HepG2 (cell line): ENCODE data around the gene RAB6B. TPM values are rescaled to one million over a fixed set of nuclear protein-coding genes. Genes with fewer than 3 reads are reported as not detected.

ENCODE experiments used
- ATAC-seq: fragments of 200-7000 bp; cut with Tn5 transposase; 3 replicates; pipeline ENCODE4 v1.9.1; 2020; ENCODE audit warnings: mild to moderate bottlenecking, moderate library complexity
- BruUV-seq: library from RNA; stranded (reverse); fragments of 400-500 nt; replicated peaks from 2 replicates; lab custom pipeline; 2021; lab: Mats Ljungman, UMichigan
- CTCF ChIA-PET: fragments of 300-600 bp; formaldehyde crosslinking; extraction: SDS; loops from one replicate; lab custom pipeline; 2021; ENCODE audit warnings: low total read pairs, inconsistent platforms, low intra/inter-chr PET ratio; lab: Yijun Ruan, JAX
- POLR2A ChIA-PET: fragments of 350-600 bp; sonication (Branson Sonifier 250); formaldehyde crosslinking; loops from one replicate; lab custom pipeline; 2020; ENCODE audit warnings: antibody characterized with exemption, inconsistent platforms; lab: Yijun Ruan, JAX
- DNase-seq: peaks from one replicate; pipeline ENCODE4 v3.0.0-alpha.2; 2015; ENCODE audit warnings: low spot score
- FAIRE-seq: peaks from 3 replicates; lab custom pipeline; 2011; peaks lifted over from hg19 to GRCh38; lab: Jason Lieb, UNC
- H2AFZ ChIP-seq: one replicate; pipeline ENCODE4 v1.6.1; 2011; ENCODE audit warnings: low read length, inconsistent platforms
- H3K27ac ChIP-seq: fragments of 300-600 bp; 3 replicates; pipeline ENCODE4 v1.8.0; 2011; ENCODE audit warnings: mixed run types, mild to moderate bottlenecking, mixed read lengths, low read length, inconsistent platforms; ENCODE audit not compliant: insufficient read depth; ENCODE audit errors: extremely low read length
- H3K27me3 ChIP-seq, 2 experiments: fragments of 200-600 bp in 1 of 2; 2 replicates in 1 of 2; 3 replicates in 1 of 2; pipeline versions ENCODE4 v1.6.0 to v1.8.0; 2011; ENCODE audit warnings: low read length in 2 of 2, mild to moderate bottlenecking in 2 of 2, moderate library complexity in 2 of 2, inconsistent platforms in 1 of 2; ENCODE audit not compliant: insufficient read depth in 2 of 2, control insufficient read depth in 1 of 2
- H3K36me3 ChIP-seq, 2 experiments: fragments of 200-600 bp in 1 of 2; replicated peaks in 1 of 2; 2 replicates in 1 of 2; 3 replicates in 1 of 2; pipeline versions ENCODE4 v1.5.1 to v1.8.0; 2011; ENCODE audit warnings: low read length in 2 of 2, inconsistent platforms in 1 of 2; ENCODE audit not compliant: insufficient read depth in 2 of 2, control insufficient read depth in 1 of 2
- H3K4me1 ChIP-seq: 2 replicates; pipeline ENCODE4 v1.5.1; 2012; ENCODE audit warnings: low read length, inconsistent platforms; ENCODE audit not compliant: insufficient read depth
- H3K4me2 ChIP-seq: 2 replicates; pipeline ENCODE4 v1.6.0; 2011; ENCODE audit warnings: low read depth, low read length, inconsistent platforms
- H3K4me3 ChIP-seq, 3 experiments: fragments of 200-600 bp in 1 of 3; sonication (generic), shearing (Covaris generic) in 1 of 3; replicated peaks in 1 of 3; 2 replicates each; pipeline ENCODE4 v1.5.1; 2011 to 2016; ENCODE audit warnings: low read length in 3 of 3, inconsistent platforms in 2 of 3, low read depth in 2 of 3, mild to moderate bottlenecking in 2 of 3, control low read depth in 1 of 3, mixed read lengths in 1 of 3; ENCODE audit not compliant: insufficient read depth in 1 of 3
- H3K79me2 ChIP-seq: one replicate; pipeline ENCODE4 v1.6.1; 2011; ENCODE audit warnings: low read length, inconsistent platforms; ENCODE audit not compliant: insufficient read depth
- H3K9ac ChIP-seq: 2 replicates; pipeline ENCODE4 v1.6.0; 2011; ENCODE audit warnings: mild to moderate bottlenecking, low read depth, low read length, inconsistent platforms; ENCODE audit not compliant: insufficient read depth
- H3K9me3 ChIP-seq: 2 replicates; pipeline ENCODE4 v1.5.1; 2012; ENCODE audit warnings: mild to moderate bottlenecking, low read length
- H4K20me1 ChIP-seq: 2 replicates; pipeline ENCODE4 v1.6.0; 2011; ENCODE audit warnings: inconsistent platforms, mild to moderate bottlenecking, low read length, moderate library complexity; ENCODE audit not compliant: insufficient read depth
- AKNA ChIP-seq: sonication (generic); formaldehyde crosslinking; IDR thresholded peaks from 2 replicates; pipeline ENCODE4 v1.4.0; 2020; ENCODE audit warnings: missing genetic modification reagents, borderline replicate concordance
- NCOA2 ChIP-seq: sonication (generic); formaldehyde crosslinking; IDR thresholded peaks from 2 replicates; pipeline ENCODE4 v1.8.0; 2022; ENCODE audit warnings: inconsistent platforms
- WGBS: methylation state at CpG from one replicate; pipeline ENCODE4 v1.1.6; 2017; ENCODE audit warnings: low lambda C conversion rate; 5-methylcytosine and 5-hydroxymethylcytosine counted together
- in situ Hi-C: cut with HindIII; loops from 2 replicates; pipeline ENCODE4 v1.10.0; 2017; ENCODE audit warnings: low pct_unique_long_range_greater_than_20kb; ENCODE audit not compliant: extremely low pct_ligation_motif_present
- intact Hi-C: fragments of 100-400 bp; cut with micrococcal nuclease; formaldehyde crosslinking; loops from one replicate; pipeline ENCODE4 v1.10.0; 2022; ENCODE audit not compliant: unreplicated experiment
- polyA plus RNA-seq, 8 experiments: library from polyadenylated mRNA; depleted of rRNA in 3 of 8; stranded (reverse) in 7 of 8; unstranded in 1 of 8; fragments of >200 nt; fragmentation: Illumina TruSeq in 4 of 8; extraction: Trizol in 4 of 8; gene quantifications; 2 replicates each; pipeline versions ENCODE4 v1.2.1 to v1.2.3, GENCODE V29; 2011 to 2016; ENCODE audit warnings: low read depth in 4 of 8, missing spikeins in 1 of 8, mixed read lengths in 1 of 8; ENCODE audit not compliant: insufficient read depth in 1 of 8
- total RNA-seq, 5 experiments: library from RNA; depleted of rRNA; stranded (reverse); fragments of >200 nt; fragmentation: Illumina TruSeq; extraction: Trizol; gene quantifications; 2 replicates each; pipeline ENCODE4 v1.2.3, GENCODE V29; 2016; ENCODE audit warnings: low read depth in 1 of 5

The RAB6B gene
- total and polyA plus RNA-seq, 2 of the 13 experiments (the other 11 are each of a cell fraction or from before 2014, with no cell fraction given), result 0.16 TPM; not detected in 1

DNA sequence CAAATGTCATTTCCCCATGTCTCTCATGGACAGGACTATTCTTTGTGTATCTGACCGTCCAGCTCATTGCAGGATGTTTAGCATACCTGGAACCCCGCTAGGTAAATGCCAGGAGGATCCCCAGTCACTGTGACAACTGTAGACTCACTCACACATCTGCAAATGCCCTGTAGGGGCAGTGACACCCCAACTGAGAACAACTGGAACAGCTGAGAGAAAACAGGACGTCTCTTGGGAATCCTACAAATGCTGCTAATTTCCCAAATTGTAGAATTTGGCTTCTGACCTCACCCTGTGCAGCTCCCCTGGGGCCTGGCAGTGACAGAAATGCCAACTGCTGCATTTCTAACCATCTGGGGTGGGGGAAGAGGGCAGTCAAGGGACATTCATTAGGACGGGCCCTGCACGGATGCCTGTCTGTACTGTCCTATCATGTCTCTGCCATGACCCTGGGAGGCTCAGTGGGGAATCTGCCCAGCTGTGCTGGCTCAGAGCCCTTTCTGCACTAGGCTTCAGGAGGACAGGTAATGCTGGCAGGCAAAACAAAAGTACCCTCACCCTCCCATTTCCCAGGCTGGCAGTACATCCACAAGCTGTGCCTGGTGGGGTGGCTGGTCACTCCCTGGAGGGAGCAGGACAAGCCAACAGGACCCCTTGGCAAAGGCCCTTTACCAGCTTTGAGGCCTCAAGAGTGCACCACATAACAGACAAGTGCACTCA, 30.4 kb downstream of the RAB6B start:
- ChIA-PET POLR2A (no interaction called here), CTCF (no interaction called here)
- no peaks in the 10 kb centered on the region for H3K79me2 ChIP-seq
- no peaks in the 10 kb centered on the region for H3K36me3 ChIP-seq
- no peak overlapping the region for H3K4me2 ChIP-seq
- FAIRE-seq, result no peak
- no peak overlapping the region for H3K4me3 ChIP-seq
- ATAC-seq, result peak; percentile 77
- peak; percentile 4 for DNase-seq
- H3K9me3 ChIP-seq, result no peaks in the 10 kb centered on the region
- no peaks in the 10 kb centered on the region for H4K20me1 ChIP-seq
- intact Hi-C loops (no loop called here), in situ Hi-C loops (no loop called here)
- H3K27me3 ChIP-seq, result peaks cover 4 to 50% of the 10 kb centered on the region in 2 experiments; a peak in 4 of 5 replicates
- no peaks in the 10 kb centered on the region for H3K4me1 ChIP-seq
- H3K27ac ChIP-seq, result no peak overlapping the region
- no peak for TF ChIP-seq AKNA (CRISPR knock-in tag)
- TF ChIP-seq NCOA2 (CRISPR knock-in tag), result no peak
- no peak overlapping the region for H3K9ac ChIP-seq
- BruUV-seq, result no TSS peak
- 0% methylated on average over 2 of the region's 5 CpGs for WGBS
- H2AFZ ChIP-seq, result no peak overlapping the region
